ENCODE results near the gene PROSER2.

GRCh38 chr10:11805792-11806191 lies 17.4 kb upstream of the PROSER2 start:
- TF ChIP-seq, protein P1, sequence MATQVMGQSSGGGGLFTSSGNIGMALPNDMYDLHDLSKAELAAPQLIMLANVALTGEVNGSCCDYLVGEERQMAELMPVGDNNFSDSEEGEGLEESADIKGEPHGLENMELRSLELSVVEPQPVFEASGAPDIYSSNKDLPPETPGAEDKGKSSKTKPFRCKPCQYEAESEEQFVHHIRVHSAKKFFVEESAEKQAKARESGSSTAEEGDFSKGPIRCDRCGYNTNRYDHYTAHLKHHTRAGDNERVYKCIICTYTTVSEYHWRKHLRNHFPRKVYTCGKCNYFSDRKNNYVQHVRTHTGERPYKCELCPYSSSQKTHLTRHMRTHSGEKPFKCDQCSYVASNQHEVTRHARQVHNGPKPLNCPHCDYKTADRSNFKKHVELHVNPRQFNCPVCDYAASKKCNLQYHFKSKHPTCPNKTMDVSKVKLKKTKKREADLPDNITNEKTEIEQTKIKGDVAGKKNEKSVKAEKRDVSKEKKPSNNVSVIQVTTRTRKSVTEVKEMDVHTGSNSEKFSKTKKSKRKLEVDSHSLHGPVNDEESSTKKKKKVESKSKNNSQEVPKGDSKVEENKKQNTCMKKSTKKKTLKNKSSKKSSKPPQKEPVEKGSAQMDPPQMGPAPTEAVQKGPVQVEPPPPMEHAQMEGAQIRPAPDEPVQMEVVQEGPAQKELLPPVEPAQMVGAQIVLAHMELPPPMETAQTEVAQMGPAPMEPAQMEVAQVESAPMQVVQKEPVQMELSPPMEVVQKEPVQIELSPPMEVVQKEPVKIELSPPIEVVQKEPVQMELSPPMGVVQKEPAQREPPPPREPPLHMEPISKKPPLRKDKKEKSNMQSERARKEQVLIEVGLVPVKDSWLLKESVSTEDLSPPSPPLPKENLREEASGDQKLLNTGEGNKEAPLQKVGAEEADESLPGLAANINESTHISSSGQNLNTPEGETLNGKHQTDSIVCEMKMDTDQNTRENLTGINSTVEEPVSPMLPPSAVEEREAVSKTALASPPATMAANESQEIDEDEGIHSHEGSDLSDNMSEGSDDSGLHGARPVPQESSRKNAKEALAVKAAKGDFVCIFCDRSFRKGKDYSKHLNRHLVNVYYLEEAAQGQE (IDR thresholded peaks at IDR 0.05; ENCODE audit: insufficient read depth in 1 of 2, low read depth in 2 of 2, low read length in 1 of 2) = no peak
- TF ChIP-seq CTCF (IDR thresholded peaks at IDR 0.05) (no peak), TCF7L2 (IDR thresholded peaks at IDR 0.05; ENCODE audit: low read depth, low read length) (no peak), POLR2AphosphoS5 (IDR thresholded peaks at IDR 0.05; ENCODE audit: low read depth, low read length) (no peak), SIN3A (IDR thresholded peaks at IDR 0.05; ENCODE audit: borderline replicate concordance, insufficient read depth, low read depth, low read length) (no peak)

All from Panc1 (cell line).